Brain pericyte (primary cell): ENCODE results near the gene VAV2.
A peak's percentile ranks its signal among the peaks of the same experiment; 100 is the strongest.

Experiments used
- DNase-seq: peaks from one replicate; pipeline ENCODE4 v3.0.0-alpha.2; 2012; ENCODE audit warnings: low read depth, low spot score

VAV2 gene

DNA sequence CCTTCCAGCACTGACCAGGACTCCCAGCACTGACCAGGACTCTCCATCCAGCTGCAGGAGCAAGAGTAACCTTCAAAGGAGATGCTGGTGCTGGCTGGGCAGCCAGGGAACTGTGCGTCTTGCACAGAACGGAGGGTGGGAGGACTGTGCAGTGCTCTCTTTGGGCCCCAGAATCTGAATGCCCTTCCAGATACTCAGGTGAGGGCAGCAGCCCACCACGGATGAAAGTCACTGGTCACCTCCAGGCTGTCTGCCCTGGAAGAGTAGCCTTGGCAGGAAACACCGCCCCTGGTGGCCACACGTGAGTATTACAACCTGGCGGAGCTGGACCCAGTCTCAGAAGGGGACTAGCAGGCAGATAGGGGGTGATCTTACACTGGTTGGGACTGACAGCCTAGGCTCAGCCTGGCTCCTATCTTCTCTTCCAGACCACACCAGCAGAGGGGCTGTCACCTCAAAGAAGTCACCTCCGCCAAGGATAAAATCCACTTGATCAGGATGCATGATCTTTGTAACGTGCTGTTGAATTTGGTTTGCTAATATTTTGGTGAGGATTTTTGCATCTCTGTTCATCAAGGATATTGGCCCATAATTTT, 249.2 kb downstream of the VAV2 start:
- DNase-seq, result peak; percentile 29

DNA sequence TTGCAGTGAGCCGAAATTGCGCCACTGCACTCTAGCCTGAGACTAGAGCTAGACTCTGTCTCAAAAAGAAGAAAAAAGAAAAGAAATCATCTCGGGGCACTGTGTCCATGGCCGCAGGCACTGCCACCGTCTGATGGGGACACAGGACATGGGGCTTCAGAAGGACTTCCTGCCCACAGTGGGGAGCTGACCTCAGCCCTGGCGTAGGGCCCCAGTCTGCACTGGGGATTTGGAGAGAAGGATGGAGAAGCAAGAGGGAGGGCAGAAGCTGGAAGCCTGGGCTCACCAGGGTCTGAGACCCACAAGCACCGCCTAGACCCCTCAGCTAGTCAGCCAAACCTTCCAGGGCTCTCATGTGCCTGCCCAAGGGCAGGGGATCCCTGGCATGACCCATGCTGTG, 249.9 kb downstream of the VAV2 start:
- DNase-seq, result no peak

DNA sequence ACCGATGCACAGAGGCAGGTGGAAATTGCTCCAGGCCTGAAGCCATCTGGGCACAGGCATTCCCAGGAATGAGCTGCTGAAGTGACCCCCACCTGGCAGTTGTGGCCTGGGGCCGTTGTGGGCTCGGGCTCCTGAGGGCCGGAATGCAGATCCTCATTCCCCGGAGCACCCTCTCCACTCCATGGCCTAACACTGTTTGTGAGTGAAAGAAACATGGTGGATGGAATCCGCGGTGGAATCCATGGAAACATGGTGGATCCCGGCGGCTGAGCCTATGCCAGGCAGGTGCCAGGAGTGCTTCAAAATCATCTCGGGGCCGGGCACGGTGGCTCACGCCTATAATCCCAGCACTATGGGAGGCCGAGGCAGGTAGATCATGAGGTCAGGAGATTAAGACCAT, 250.4 kb downstream of the VAV2 start:
- DNase-seq, result no peak

DNA sequence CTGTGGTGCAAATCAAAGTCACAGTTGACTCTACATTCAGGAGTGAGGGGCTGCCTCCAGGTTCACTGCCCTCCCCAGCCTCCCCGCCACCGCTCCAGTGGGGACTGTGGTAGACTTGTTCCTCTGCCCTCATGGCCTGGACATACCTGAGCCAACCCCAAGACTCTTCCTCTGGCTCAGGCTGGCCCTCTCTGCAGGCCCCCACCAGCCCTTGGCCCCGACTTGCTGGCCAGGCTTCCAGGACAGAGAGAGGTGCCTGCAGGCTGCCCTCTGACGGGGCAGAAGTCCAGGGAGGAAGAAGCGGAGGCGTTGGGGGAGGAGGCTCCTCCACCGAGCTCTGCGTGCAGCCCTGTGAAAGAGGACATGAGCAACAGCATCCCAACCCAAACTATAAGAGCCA, 251.2 kb downstream of the VAV2 start:
- DNase-seq, result no peak

DNA sequence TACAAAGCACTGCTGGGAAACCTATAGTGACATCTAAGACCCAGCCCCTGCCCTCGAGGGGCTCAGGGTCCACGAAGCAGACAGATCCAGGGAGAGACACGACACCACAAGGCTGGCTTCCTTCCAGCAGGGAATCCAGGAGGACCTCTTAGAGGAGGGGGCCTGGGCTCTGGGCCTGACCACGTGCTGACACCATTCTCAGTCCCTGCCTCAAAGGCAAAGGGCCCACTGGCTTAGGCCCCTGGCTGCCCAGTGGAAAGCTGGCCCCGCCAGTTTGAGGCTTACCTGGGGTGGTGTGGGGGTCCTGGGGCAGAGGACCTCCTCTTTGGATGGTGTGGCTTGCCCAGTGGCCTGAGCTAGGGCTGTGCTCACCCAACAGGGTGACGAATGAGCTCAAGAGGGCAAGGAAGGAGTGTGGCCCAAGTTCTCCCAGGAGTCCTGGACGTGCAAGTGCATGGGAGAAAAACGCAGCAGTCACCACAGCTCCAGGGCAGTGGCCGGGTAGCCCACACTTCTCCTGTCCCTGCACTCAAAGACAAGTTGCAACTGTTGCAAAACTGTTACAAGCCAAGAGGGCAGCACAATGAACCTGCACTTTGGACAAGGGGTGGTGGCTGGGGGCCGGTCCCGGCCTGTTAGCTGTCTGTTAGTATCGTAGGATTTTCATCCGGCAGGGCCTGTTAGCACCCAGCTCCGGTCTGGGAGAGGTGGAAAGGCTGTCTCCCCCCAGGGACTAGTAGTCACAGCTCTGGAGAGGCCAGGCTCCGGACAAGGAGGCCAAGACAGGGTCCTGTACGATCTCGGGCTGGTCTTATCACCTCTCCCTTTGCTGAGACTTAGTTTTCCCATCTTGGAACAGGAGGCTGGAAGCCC, 252.5 kb downstream of the VAV2 start:
- DNase-seq, result no peak

DNA sequence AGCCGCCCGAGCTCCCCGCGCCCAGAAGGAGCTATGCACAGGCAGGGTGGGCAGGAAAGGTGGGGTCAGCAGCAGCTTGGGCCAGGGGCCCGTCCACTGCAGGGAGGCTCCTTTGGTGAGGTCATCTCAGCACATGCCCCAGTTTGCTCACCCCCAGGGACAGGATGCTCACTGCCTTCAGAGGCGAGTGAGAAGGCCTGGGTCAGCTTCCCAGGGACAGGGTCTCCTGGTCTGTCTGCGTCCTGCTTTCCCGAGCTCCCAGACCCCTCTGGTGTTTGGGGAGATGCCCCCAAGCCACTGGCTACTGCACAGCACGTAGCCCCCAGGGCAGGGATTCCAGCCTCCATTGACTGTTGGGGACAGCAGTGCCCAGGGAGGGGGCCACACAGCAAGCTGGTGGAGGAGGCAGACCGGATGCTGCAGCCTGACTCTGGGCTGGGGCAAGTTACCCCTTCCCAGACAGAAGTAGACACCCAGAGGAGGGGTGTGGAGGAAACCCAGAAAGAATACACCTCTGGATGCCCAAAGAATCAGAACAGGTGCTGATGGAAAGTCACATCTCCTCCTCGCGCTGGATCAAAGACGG, 253.4 kb downstream of the VAV2 start:
- no peak for DNase-seq

DNA sequence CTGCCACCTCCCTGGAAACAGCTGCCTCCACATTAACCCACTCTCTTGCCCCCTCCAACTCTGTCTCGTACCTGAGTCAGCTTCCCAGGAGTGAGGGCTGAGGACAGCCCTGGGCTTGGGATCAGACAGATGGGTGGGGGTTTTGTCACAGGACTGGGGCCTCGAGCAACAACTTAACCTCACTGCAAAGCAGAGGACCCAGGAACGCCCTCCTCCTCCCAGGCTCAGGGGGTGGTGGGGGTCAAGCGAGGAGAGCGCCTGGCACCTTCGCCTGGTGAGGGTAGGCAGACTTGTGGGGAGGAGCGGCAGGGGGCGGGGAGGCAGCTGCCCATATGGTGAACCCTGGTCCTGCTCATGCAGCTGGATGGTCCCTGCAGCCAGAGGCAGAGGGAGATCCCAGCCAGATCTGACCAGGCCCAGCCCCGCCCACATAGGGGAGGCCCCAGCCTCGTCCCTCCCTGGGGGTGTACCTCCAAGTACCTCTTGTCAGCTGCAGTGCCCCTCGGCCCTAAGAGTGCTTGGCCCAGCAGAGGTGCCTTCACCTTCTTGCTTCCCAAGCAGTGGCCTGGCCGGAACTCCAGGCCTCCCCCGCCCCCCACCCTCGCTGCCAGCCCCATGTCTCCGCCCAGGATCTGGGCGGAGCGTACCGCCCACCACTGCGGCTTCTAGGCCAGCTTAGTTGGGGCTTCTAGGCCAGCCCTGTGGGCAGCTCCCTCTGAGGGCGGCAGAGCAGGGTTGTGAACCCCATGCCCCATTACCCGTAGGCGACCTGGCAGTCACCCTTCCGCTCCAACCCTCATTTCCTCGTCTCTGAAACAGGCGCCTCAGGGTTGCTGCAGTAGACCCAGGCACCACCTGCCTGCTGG, 254.1 kb downstream of the VAV2 start, which contains the start of gene SARDH:
Gene SARDH, minus strand, starts transcription at position 579 of the 866 bp plus-strand sequence. CDS start 4,179 bp downstream, outside the sequence.
- no peak for DNase-seq

DNA sequence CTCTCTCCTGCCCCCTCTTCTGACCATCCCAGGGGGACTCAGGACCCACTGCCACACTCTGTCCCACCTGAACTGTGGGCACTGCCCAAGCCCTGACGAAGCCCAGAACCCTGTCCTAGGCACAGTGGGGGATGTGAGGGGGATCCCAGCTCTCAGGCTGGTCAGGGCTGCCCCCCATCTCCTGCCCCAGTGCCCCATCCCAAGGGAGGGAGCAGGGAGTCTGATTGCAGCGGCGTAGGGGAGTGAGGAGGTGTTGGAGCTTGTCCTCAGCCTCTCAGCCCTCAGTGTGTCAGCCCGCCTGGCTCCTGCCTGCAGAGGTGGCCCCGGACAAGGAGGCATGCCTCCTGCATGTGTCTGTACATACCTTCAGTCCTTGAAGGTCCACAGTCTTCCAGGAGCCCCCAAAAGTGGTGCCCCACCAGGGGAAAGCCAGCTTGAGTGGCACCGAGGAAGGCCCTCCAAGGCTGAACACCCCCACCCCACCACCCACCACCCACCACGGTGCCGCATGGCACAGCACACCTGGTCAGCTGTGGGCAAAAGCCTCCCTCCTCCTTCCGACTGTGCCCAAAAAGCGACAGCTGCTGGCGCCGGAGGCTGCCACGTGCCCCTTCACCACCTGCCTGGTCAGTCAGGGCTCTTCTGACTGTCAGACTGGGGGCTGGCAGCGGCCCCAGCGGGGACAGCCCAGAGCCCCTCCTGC, 254.9 kb downstream of the VAV2 start:
- no peak for DNase-seq

DNA sequence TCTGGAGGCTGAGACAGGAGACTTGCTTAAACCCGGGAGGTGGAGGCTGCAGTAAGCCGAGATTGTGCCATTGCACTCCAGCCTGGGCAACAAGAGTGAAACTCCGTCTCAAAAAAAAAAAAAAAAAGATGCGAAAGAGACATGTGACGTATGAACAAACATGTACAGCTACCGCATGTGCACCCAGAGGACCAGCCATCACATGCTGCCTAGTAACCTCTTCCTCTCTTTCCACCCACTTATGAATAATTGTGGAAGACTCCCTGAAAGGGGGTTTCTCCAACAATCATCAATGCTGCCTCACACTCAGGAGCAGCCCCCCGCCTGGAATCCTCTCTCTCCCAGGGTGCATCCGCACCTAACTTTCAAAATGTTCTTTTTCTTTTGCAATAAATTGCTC, 256.2 kb downstream of the VAV2 start:
- DNase-seq, result no peak

DNA sequence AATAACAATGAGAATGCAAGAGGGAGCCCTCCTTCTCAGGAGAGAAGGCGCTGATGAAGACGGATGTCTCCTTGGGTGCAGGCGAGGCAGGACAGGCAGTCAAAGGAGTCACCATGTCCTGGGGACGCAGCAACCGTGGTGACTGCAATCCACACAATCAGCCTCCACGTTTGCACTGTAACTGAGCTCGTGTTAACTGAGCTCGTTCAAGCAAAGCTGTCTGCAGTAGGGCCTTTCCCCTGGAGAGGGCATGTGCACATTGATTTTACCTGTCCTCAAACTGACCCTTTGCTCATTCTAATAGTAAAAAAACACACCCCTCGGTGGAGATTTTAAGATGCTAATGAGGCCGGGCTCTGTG, 256.7 kb downstream of the VAV2 start:
- DNase-seq, result no peak

DNA sequence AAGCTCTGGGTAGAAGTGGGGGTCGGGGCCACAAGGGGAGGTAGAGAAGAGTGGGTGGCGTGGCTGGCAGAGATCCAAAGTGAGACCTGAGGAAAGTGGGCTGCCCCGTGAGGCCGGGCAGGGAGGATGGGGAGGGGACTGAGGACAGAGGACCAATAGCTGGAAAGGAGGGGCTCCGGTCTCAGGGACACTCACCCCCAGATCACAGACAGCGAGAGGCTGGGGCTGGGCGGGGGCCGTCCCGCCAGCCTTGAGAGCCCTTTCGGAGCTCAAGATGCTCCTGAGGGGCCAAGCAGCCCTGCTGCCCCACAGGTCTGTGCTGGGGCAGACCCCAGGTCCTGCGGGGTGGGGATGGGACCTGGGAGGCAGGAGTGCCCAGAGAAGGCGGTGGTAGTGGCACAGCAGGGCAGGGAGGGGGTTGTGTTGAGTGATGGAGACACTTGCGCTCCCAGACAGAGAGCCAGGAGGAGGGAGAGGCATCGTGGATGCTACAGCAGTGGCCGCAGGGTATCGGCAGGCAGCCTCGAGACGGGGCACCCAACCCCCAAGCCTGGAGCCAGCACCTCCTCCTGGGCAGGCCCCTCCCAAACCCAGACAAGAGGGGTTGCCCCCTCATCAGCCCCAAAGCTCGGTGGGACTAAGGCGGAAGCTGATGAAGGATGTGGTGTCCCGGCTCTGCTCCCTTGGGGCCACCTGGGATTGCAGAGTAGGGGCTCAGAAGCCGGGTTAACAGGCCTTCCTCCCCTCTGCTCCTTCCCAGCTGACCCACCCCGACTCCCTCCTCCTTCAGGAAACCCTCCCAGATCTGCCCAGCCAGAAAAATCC, 257.3 kb downstream of the VAV2 start:
- no peak for DNase-seq

DNA sequence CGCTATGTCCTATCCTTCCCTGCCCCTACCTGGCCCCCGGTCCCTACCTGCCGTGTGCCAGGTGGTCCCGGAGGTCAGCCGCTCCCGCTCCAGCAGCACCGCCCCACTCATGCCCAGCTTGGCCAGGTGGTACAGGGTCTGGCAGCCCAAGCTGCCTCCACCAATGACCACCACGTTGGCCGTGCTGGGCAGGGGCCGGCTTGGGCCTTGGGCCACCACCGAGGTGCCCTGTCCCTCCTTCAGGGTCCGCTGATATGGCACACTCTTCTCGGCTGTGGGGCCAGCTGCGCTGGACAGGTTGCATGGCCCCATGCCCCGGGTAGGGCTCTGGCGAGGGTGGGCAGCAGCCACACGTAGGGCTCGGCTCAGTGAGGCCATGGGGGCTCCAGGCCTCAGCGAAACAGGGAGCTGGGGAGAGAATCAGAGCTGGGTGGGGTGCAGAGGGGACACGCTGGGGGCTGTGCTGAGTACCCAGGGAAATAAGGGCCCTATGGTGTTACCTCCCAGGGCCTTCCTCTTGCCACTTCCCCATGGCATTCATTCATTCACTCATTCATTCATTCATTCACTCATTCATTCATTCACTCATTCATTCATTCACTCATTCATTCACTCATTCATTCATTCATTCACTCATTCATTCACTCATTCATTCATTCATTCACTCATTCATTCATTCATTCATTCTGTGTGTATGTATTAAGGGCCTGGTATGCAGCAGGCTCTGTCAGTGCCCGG, 258.2 kb downstream of the VAV2 start:
- DNase-seq, result no peak

DNA sequence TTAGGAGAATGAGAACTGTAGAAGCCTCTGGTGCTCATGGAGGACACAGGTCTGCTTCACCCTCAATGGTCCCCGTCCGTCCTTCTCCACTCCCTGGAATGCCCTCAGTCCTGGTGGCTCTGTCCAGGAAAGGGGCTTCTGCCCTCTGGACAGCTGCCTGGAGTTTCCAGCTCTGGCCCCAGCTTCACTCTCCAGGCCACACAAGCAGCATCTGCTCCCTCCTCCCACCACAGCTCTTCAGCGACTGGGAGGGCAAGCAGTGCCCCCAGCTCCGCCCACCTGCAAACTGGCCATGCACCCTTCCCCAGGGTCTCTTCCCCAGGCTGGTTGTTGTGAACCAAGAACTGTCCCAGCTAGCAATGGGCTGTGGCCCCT, 258.7 kb downstream of the VAV2 start:
- no peak for DNase-seq

DNA sequence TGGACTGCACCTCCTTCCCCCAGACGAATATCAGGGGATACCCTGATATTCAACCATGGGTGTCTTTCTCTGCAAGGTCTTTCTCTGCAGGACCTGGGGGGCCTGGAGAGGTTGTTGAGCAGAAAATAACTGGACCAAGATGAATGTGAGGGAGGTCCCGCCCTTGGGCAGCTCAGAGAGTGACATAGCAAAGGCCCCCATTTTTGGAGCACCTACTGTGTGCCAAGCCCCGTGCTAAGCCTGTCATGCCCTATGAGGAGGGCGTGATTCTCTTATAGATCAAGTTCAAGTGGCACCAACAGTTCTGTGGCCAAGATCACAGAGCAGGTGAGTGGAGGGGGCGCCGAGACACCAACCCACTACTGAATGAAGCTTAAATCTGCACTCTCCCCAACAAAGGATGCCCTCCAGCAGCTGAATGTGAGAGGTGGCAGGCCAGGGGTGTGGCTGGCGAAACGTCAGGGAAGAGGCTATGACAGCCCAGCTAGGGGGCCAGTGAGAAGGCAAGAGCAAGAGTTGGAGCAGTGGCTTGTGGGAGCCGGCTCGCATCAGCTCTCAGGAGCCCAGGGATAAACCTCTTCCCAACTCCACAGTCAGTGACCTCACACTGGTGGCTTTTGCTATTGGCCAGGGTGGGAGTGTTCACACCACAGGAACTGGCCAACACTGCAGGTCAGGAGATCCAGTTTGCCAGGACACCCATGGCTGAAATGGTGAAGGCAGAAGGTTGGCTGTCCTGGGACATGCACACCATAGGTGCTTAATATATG, 259.3 kb downstream of the VAV2 start:
- no peak for DNase-seq

DNA sequence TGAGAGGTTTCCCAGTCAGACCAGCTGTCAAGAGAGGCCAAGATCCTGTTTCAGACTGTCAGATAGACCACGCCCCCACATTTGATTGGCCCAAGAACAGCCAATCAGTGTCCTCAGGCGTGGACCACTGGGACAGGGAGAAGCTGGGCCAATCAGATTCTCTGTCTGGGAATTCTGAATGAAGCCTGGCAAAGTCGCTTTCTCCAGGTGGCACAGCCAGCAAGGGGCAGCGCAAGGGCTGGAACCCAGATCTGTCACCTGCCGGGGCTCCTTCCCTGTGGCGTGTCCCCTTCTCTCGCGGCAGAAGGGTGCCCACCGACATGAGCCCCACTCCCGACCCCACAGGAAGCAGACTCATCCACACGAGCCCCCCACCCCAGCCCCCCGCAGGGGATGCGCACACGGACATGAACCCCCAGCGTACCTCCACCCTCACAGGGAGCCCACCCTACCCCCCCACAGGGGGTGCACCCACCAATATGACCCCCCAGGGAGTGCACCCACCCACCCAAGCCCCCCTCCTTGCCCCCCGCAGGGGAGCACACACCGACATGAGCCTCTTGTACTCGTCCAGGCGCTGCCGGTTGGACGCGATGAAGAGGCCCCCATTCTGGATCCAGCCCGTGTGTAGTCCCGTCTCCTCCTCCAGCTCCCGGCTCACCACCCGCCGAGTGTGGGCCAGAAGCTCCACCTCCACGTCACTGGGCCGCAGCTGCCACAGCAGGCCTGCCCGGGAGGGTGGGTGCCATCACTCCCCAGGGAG, 260.1 kb downstream of the VAV2 start:
- DNase-seq, result no peak

DNA sequence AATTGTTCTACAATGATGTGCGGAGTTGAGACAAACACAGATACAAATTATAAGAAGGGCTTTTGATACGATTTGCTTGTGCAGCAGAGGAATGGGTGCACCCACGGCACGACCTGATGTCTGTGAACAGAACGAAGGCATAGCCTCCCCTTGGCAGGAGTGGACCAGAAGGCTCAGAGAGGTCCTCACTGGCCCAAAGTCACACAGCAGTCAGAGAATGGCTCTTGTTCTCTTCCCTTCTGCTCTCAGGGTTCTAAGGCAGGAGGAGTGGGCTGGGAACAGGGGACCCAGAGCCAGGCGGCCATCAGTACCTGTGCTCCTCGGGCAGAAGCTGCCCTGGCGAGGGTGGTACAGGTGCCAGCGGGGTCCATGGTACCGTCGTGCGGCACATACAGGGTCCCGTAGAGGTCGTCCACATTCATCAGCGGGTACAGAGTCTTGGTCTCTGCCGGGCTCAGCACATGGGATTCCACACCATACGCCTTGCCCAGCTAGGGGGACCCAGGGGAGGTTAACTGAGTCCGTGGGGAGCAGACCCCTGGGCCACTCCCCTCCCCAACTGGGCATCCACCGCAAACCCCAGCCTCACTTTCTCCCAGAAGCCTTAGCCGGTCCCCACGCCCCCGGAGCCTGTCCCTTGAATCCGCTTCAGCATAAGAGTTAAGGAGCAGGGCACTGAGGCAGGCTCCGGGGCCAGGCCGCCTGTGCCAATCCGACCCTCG, 261.0 kb downstream of the VAV2 start:
- no peak for DNase-seq

DNA sequence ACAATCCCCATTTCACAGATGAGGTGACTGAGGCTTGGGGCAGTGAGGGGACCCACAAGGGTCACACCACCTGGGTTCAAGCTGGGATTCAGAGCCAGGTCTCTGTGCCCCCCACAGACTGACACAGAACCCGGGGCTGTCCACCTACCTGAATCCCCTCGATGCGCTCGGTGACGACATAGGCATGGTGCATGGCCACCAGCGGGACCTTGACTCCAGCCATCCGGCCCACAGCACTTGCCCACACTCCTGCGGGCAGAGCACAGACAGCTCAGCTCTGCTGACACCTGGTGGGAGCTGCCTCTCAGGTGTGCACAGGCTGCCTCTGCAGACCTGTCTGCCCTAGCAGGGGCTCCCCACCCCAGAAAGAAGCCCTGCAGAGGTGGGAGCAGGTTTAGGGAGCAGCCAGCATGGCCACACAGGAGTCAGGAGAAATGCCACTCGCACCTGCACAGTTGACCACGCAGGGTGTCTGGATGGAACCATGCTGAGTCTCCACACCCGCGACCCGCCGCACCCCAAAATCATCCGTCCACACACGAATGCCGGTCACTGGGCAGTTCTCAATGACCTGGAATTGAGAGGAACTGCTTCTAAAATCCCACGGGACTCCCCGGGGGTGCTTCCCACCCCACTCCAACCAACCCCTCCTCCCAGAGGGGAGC, 262.4 kb downstream of the VAV2 start:
- DNase-seq, result no peak
